ENCODE results near the gene TPR. TPM values are rescaled to one million over a fixed set of nuclear protein-coding genes. Genes with fewer than 3 reads are reported as not detected.

Gene TPR
- total RNA-seq, 1 experiment from 2014 or later: 107 TPM

DNA sequence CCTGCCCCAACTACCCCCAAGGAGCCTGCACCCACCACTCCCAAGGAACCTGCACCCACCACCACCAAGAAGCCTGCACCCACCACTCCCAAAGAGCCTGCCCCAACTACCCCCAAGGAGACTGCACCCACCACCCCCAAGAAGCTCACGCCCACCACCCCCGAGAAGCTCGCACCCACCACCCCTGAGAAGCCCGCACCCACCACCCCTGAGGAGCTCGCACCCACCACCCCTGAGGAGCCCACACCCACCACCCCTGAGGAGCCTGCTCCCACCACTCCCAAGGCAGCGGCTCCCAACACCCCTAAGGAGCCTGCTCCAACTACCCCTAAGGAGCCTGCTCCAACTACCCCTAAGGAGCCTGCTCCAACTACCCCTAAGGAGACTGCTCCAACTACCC lies 67.6 kb downstream of the TPR start:
- no CpG with 5 or more reads among the region's 6 CpGs for WGBS (ENCODE audit: extremely low coverage, insufficient read length, low lambda C conversion rate)
- Histone ChIP-seq H4K8ac (replicated peaks; ENCODE audit: insufficient read length, low read depth, low read length) (no peak overlapping the region), H3K27me3 (ENCODE audit: insufficient read depth, low read length) (no peaks in the 10 kb centered on the region), H3K9ac (ENCODE audit: extremely low read depth, insufficient read length, low read length) (no peak overlapping the region), H2BK120ac (ENCODE audit: low read depth, low read length, poor library complexity, severe bottlenecking) (no peak overlapping the region), H2BK20ac (ENCODE audit: low read depth, low read length, poor library complexity, severe bottlenecking) (no peak overlapping the region), H4K5ac (ENCODE audit: insufficient read length, low read depth, low read length) (no peak overlapping the region), H2BK5ac (ENCODE audit: insufficient read length, low read length) (no peak overlapping the region), H2BK15ac (ENCODE audit: low read depth, low read length) (no peak overlapping the region), H2AK5ac (ENCODE audit: insufficient read length, low read length) (no peak overlapping the region), H3K23ac (ENCODE audit: insufficient read length, low read depth, low read length) (no peak overlapping the region), H3K18ac (ENCODE audit: insufficient read length, low read depth, low read length) (no peak overlapping the region), H4K20me1 (ENCODE audit: control insufficient read depth, insufficient read depth, insufficient read length) (no peaks in the 10 kb centered on the region), H3K23me2 (ENCODE audit: insufficient read length, low read depth, low read length, poor library complexity, severe bottlenecking) (no peaks in the 10 kb centered on the region), H3K79me1 (ENCODE audit: insufficient read depth, low read depth, low read length, poor library complexity, severe bottlenecking) (no peaks in the 10 kb centered on the region), H3K56ac (ENCODE audit: insufficient read length, low read depth, low read length) (no peak overlapping the region), H3T11ph (ENCODE audit: low read length) (no peak overlapping the region), H3K4me2 (ENCODE audit: insufficient read depth, insufficient read length, low read length) (no peak overlapping the region), H3K4ac (ENCODE audit: low read depth, low read length) (no peak overlapping the region), H3K9me3 (ENCODE audit: control insufficient read depth, low read depth, low read length) (no peaks in the 10 kb centered on the region), H3K27ac (ENCODE audit: insufficient read length, low read depth, low read length) (no peak overlapping the region), H2BK12ac (ENCODE audit: insufficient read length, low read depth, low read length) (no peak overlapping the region), H4K91ac (ENCODE audit: insufficient read length, low read depth, low read length) (no peak overlapping the region), H3K14ac (ENCODE audit: insufficient read depth, low read length) (no peak overlapping the region), H3K79me2 (ENCODE audit: insufficient read depth, low read length) (no peaks in the 10 kb centered on the region), H2AFZ (ENCODE audit: low read length) (no peak overlapping the region), H3K4me1 (ENCODE audit: insufficient read depth, low read length) (no peaks in the 10 kb centered on the region)
- no peak for DNase-seq
- Mint-ChIP-seq H3K36me3 (ENCODE audit: insufficient read depth in 1 of 3, low read depth in 3 of 3) (peaks cover 0 to 4% (median 0%) of the 10 kb centered on the region in 3 experiments; a peak in 2 of 7 replicates), H3K27me3 (ENCODE audit: low read depth) (no peaks in the 10 kb centered on the region), H3K9me3 (no peaks in the 10 kb centered on the region), H3K27ac (no peak overlapping the region), H3K4me3 (no peak overlapping the region), H3K4me1 (no peaks in the 10 kb centered on the region; a peak in 1 of 4 replicates)
- TF ChIP-seq, protein P1, sequence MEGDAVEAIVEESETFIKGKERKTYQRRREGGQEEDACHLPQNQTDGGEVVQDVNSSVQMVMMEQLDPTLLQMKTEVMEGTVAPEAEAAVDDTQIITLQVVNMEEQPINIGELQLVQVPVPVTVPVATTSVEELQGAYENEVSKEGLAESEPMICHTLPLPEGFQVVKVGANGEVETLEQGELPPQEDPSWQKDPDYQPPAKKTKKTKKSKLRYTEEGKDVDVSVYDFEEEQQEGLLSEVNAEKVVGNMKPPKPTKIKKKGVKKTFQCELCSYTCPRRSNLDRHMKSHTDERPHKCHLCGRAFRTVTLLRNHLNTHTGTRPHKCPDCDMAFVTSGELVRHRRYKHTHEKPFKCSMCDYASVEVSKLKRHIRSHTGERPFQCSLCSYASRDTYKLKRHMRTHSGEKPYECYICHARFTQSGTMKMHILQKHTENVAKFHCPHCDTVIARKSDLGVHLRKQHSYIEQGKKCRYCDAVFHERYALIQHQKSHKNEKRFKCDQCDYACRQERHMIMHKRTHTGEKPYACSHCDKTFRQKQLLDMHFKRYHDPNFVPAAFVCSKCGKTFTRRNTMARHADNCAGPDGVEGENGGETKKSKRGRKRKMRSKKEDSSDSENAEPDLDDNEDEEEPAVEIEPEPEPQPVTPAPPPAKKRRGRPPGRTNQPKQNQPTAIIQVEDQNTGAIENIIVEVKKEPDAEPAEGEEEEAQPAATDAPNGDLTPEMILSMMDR (conservative IDR thresholded peaks at IDR 0.05): no peak
